Lung (tissue), 12 donors: ENCODE measurements around the gene GNPTAB. TPM values are rescaled to one million over a fixed set of nuclear protein-coding genes. Genes with fewer than 3 reads are reported as not detected.

Experiments used
- ATAC-seq: fragments of 200-7000 bp; cut with Tn5 transposase; one replicate; pipeline ENCODE4 v1.9.1; 2020; ENCODE audit warnings: moderate number of reproducible peaks; ENCODE audit not compliant: insufficient read depth, low FRiP score
- DNase-seq, 3 donors: peaks; one replicate each; pipeline ENCODE4 v3.0.0-alpha.2; 2013 to 2017
- H3K27ac ChIP-seq, 2 donors: one replicate each; pipeline ENCODE4 v1.5.1; 2013; ENCODE audit warnings: mild to moderate bottlenecking in 2 of 2, moderate library complexity in 2 of 2, control low read depth in 1 of 2, inconsistent platforms in 1 of 2, low read depth in 1 of 2, low read length in 1 of 2
- H3K27me3 ChIP-seq, 3 donors: one replicate each; pipeline ENCODE4 v1.5.1; 2013; ENCODE audit warnings: low read length in 2 of 3; ENCODE audit not compliant: control insufficient read depth in 3 of 3, insufficient read depth in 3 of 3
- H3K36me3 ChIP-seq, 4 donors: one replicate each; pipeline ENCODE4 v1.5.1; 2013; ENCODE audit warnings: low read length in 4 of 4, mild to moderate bottlenecking in 1 of 4, moderate library complexity in 1 of 4; ENCODE audit not compliant: control insufficient read depth in 4 of 4, insufficient read depth in 4 of 4
- H3K4me1 ChIP-seq, 5 donors: one replicate each; pipeline ENCODE4 v1.5.1; 2013; ENCODE audit warnings: low read length in 5 of 5, mild to moderate bottlenecking in 2 of 5, moderate library complexity in 1 of 5; ENCODE audit not compliant: control insufficient read depth in 5 of 5, insufficient read depth in 5 of 5
- H3K4me3 ChIP-seq: one replicate; pipeline ENCODE4 v1.5.1; 2013; ENCODE audit warnings: mild to moderate bottlenecking, control low read depth, moderate library complexity
- H3K9ac ChIP-seq, 2 donors: one replicate each; pipeline ENCODE4 v1.5.1; 2013; ENCODE audit warnings: low read length in 2 of 2, control low read depth in 1 of 2; ENCODE audit not compliant: insufficient read depth in 1 of 2
- H3K9me3 ChIP-seq, 4 donors: one replicate each; pipeline ENCODE4 v1.5.1; 2013; ENCODE audit warnings: low read length in 3 of 4, mild to moderate bottlenecking in 1 of 4, moderate library complexity in 1 of 4; ENCODE audit not compliant: control insufficient read depth in 4 of 4, insufficient read depth in 3 of 4
- CTCF ChIP-seq: IDR thresholded peaks from 2 replicates; pipeline ENCODE4 v1.5.1; 2012; ENCODE audit warnings: mild to moderate bottlenecking; ENCODE audit errors: control extremely low read depth, extremely low read depth
- WGBS, 2 donors: extraction: QIAGEN DNeasy Blood & Tissue Kit; methylation state at CpG; one replicate each; pipeline ENCODE4 v1.1.7; 2013; 5-methylcytosine and 5-hydroxymethylcytosine counted together
- polyA plus RNA-seq, 2 donors: library from polyadenylated mRNA; stranded (reverse); fragments of 200-250 nt; gene quantifications; one replicate each; pipeline ENCODE4 v1.2.1, GENCODE V29; 2013
- total RNA-seq, 2 donors: library from RNA; depleted of rRNA in 1 of 2; stranded (reverse); fragments of >200 nt in 1 of 2; gene quantifications; one replicate each; pipeline ENCODE4 v1.2.1, GENCODE V29; 2014 to 2021
- donor health status: control.
- donor health status: control.
- donor health status: Bipolar disorder and iron deficiency.
- donor health status: healthy.
- donor health status: DM: yes; HTN: yes; CAD: no.

GNPTAB gene
- total and polyA plus RNA-seq, 4 donors = 14.8 to 74.3 (median 39.9) TPM

- peaks cover 0 to 9% (median 0%) of the 10 kb centered on the region in 5 donors for H3K4me1 ChIP-seq
- WGBS, 2 donors = 23 to 52% methylated on average over 1 of the region's 1 CpG
- H3K27me3 ChIP-seq = no peaks in the 10 kb centered on the region
- no peak for TF ChIP-seq CTCF
- DNase-seq = no peak
- ATAC-seq = no peak
- H3K27ac ChIP-seq = no peak overlapping the region
- no peak overlapping the region for H3K9ac ChIP-seq
- no peak overlapping the region for H3K4me3 ChIP-seq
- H3K36me3 ChIP-seq = peaks cover 0 to 3% (median 0%) of the 10 kb centered on the region in 4 donors
- no peaks in the 10 kb centered on the region for H3K9me3 ChIP-seq
Measured at GRCh38 chr12:101806265-101806664, 24.5 kb downstream of the GNPTAB start.

GRCh38 chr12:101804409-101804808 is 26.4 kb downstream of the GNPTAB start:
- Histone ChIP-seq H3K9ac (no peak overlapping the region), H3K27ac (no peak overlapping the region), H3K9me3 (no peaks in the 10 kb centered on the region), H3K4me3 (no peak overlapping the region), H3K4me1 (peaks cover 0 to 12% (median 0%) of the 10 kb centered on the region in 5 donors), H3K36me3 (no peaks in the 10 kb centered on the region), H3K27me3 (no peaks in the 10 kb centered on the region)
- ATAC-seq (no peak), DNase-seq (no peak)
- 90 to 96% methylated on average over 3 of the region's 3 CpGs for WGBS, 2 donors
- no peak for TF ChIP-seq CTCF

- Histone ChIP-seq H3K4me1 (peaks cover 0 to 12% (median 0%) of the 10 kb centered on the region in 5 donors), H3K9ac (no peak overlapping the region), H3K4me3 (no peak overlapping the region), H3K9me3 (no peaks in the 10 kb centered on the region), H3K27ac (no peak overlapping the region), H3K27me3 (no peaks in the 10 kb centered on the region), H3K36me3 (no peaks in the 10 kb centered on the region)
- DNase-seq (no peak), ATAC-seq (no peak)
- no peak for TF ChIP-seq CTCF
- 94 to 95% methylated on average over 5 of the region's 5 CpGs for WGBS, 2 donors
Measured at GRCh38 chr12:101803978-101804377, 26.8 kb downstream of the GNPTAB start.

GRCh38 chr12:101802486-101802885 is 28.3 kb downstream of the GNPTAB start:
- no peak for TF ChIP-seq CTCF
- peaks cover 0 to 16% (median 0%) of the 10 kb centered on the region in 5 donors for H3K4me1 ChIP-seq
- no peak overlapping the region for H3K9ac ChIP-seq
- H3K27ac ChIP-seq = no peak overlapping the region
- H3K9me3 ChIP-seq = no peaks in the 10 kb centered on the region
- no peak overlapping the region for H3K4me3 ChIP-seq
- ATAC-seq (no peak), DNase-seq (no peak)
- 75 to 92% methylated on average over 2 of the region's 2 CpGs for WGBS, 2 donors
- H3K27me3 ChIP-seq = no peaks in the 10 kb centered on the region
- no peaks in the 10 kb centered on the region for H3K36me3 ChIP-seq
